Suppressor macrophage treated with lipopolysaccharide for 1 hour (primary cell): ENCODE data around the gene NFIA.

Experiments
- DNase-seq, 3 donors: peaks; one replicate each; pipeline ENCODE4 v3.0.0-alpha.2; 2020 to 2022

Gene NFIA

GRCh38 chr1:61379693-61380092 is 297.3 kb downstream of the NFIA start:
- DNase-seq = no peak

GRCh38 chr1:61380561-61380960 is 298.2 kb downstream of the NFIA start:
- DNase-seq = no peak

- DNase-seq = no peak
Observed at GRCh38 chr1:61386323-61386722, 304.0 kb downstream of the NFIA start.

- no peak for DNase-seq
Observed at GRCh38 chr1:61386770-61387169, 304.4 kb downstream of the NFIA start.

GRCh38 chr1:61387829-61388228 is 305.5 kb downstream of the NFIA start:
- no peak for DNase-seq

GRCh38 chr1:61388566-61388965 is 306.2 kb downstream of the NFIA start:
- DNase-seq = no peak

GRCh38 chr1:61389194-61389925 is 307.0 kb downstream of the NFIA start:
- no peak for DNase-seq

- DNase-seq = no peak
Observed at GRCh38 chr1:61389926-61390845, 307.8 kb downstream of the NFIA start.

GRCh38 chr1:61391730-61392129 is 309.4 kb downstream of the NFIA start:
- no peak for DNase-seq

GRCh38 chr1:61392409-61393242 is 310.3 kb downstream of the NFIA start:
- DNase-seq = no peak

GRCh38 chr1:61393575-61393974 is 311.2 kb downstream of the NFIA start:
- DNase-seq = no peak

GRCh38 chr1:61395146-61395800 is 312.9 kb downstream of the NFIA start:
- DNase-seq = no peak

- DNase-seq = no peak
Observed at GRCh38 chr1:61397495-61397894, 315.1 kb downstream of the NFIA start.

- DNase-seq = no peak
Observed at GRCh38 chr1:61397935-61398334, 315.6 kb downstream of the NFIA start.

GRCh38 chr1:61399199-61399598 is 316.8 kb downstream of the NFIA start:
- no peak for DNase-seq

- no peak for DNase-seq
Observed at GRCh38 chr1:61400131-61400770, 317.9 kb downstream of the NFIA start.

- DNase-seq = no peak
Observed at GRCh38 chr1:61400997-61401396, 318.6 kb downstream of the NFIA start.

- peak; percentile 24 to 46 (median 44) for DNase-seq
Observed at GRCh38 chr1:61403679-61404596, 321.6 kb downstream of the NFIA start.

- DNase-seq = no peak
Observed at GRCh38 chr1:61404597-61405376, 322.4 kb downstream of the NFIA start.

- no peak for DNase-seq
Observed at GRCh38 chr1:61406467-61406866, 324.1 kb downstream of the NFIA start.
